HepG2 (cell line): ENCODE data around the gene MPPE1.

ENCODE experiments used
- CREM ChIP-seq, 2 experiments: sonication (generic) in 1 of 2; formaldehyde crosslinking in 1 of 2; IDR thresholded peaks; 2 replicates each; pipeline versions ENCODE4 v1.4.0 to v1.6.1; 2016 to 2020; ENCODE audit warnings: antibody characterized with exemption in 1 of 2, mild to moderate bottlenecking in 1 of 2, missing genetic modification reagents in 1 of 2
- CTCF ChIP-seq: sonication (generic); formaldehyde crosslinking; IDR thresholded peaks from 2 replicates; pipeline ENCODE4 v1.5.0; 2020; ENCODE audit warnings: mild to moderate bottlenecking, missing genetic modification reagents, moderate library complexity
- EHMT2 ChIP-seq: fragments of 200-600 bp; sonication (generic); IDR thresholded peaks from 2 replicates; pipeline ENCODE4 v1.7.0; 2017; ENCODE audit warnings: antibody characterized with exemption, low read depth, low read length, borderline replicate concordance
- GABPA ChIP-seq, 2 experiments: IDR thresholded peaks; 2 replicates each; pipeline ENCODE4 v1.6.1; 2011 to 2016; ENCODE audit warnings: low read depth in 2 of 2, low read length in 1 of 2, missing biosample characterization in 1 of 2, missing genetic modification characterization in 1 of 2
- MAX ChIP-seq: IDR thresholded peaks from 2 replicates; pipeline ENCODE4 v1.6.1; 2012; ENCODE audit warnings: inconsistent platforms
- RFX5 ChIP-seq: IDR thresholded peaks from 2 replicates; pipeline ENCODE4 v1.6.1; 2011; ENCODE audit warnings: low read depth, low read length, improper control_type of control experiment
- TAF1 ChIP-seq: sonication (generic); formaldehyde crosslinking; IDR thresholded peaks from 2 replicates; pipeline ENCODE4 v1.4.0; 2020; ENCODE audit warnings: missing genetic modification reagents
- TCF12 ChIP-seq, 2 experiments: fragments of 450-650 bp in 1 of 2; sonication (generic) in 1 of 2; formaldehyde crosslinking in 1 of 2; IDR thresholded peaks; 2 replicates each; pipeline versions ENCODE4 v1.6.1 to v1.8.0; 2017 to 2022; ENCODE audit warnings: antibody characterized with exemption in 1 of 2, mild to moderate bottlenecking in 1 of 2, missing genetic modification reagents in 1 of 2, moderate library complexity in 1 of 2
- ZNF142 ChIP-seq: sonication (generic); formaldehyde crosslinking; IDR thresholded peaks from 2 replicates; pipeline ENCODE4 v1.4.0; 2020; ENCODE audit warnings: missing genetic modification reagents
- ZSCAN5A ChIP-seq: sonication (generic); formaldehyde crosslinking; IDR thresholded peaks from 2 replicates; pipeline ENCODE4 v1.8.0; 2022; ENCODE audit warnings: mild to moderate bottlenecking, missing genetic modification reagents, borderline replicate concordance

- TF ChIP-seq EHMT2 (no peak), ZSCAN5A (CRISPR knock-in tag) (no peak), TAF1 (CRISPR knock-in tag) (no peak), CTCF (CRISPR knock-in tag) (no peak), RFX5 (no peak), CREM (IDR thresholded peaks at IDR 0.05) (no peak), CREM (CRISPR knock-in tag; IDR thresholded peaks at IDR 0.05) (no peak), MAX (no peak), ZNF142 (CRISPR knock-in tag) (no peak), TCF12 (IDR thresholded peaks at IDR 0.05) (no peak), TCF12 (CRISPR knock-in tag; IDR thresholded peaks at IDR 0.05) (no peak), GABPA (IDR thresholded peaks at IDR 0.05; ENCODE audit: low read depth, low read length) (no peak), GABPA (CRISPR knock-in tag; IDR thresholded peaks at IDR 0.05; ENCODE audit: low read depth) (no peak)
Observed at GRCh38 chr18:11868230-11868629, 39.9 kb downstream of the MPPE1 start.
